Measurements from ENCODE around the gene SIAE.
A peak's percentile ranks its signal among the peaks of the same experiment; 100 is the strongest.
"Not testable (repeated sequence)": the region's sequence is repeated elsewhere in the genome, so short reads cannot be mapped to it uniquely, and the experiment has no call there.

SIAE gene

DNA sequence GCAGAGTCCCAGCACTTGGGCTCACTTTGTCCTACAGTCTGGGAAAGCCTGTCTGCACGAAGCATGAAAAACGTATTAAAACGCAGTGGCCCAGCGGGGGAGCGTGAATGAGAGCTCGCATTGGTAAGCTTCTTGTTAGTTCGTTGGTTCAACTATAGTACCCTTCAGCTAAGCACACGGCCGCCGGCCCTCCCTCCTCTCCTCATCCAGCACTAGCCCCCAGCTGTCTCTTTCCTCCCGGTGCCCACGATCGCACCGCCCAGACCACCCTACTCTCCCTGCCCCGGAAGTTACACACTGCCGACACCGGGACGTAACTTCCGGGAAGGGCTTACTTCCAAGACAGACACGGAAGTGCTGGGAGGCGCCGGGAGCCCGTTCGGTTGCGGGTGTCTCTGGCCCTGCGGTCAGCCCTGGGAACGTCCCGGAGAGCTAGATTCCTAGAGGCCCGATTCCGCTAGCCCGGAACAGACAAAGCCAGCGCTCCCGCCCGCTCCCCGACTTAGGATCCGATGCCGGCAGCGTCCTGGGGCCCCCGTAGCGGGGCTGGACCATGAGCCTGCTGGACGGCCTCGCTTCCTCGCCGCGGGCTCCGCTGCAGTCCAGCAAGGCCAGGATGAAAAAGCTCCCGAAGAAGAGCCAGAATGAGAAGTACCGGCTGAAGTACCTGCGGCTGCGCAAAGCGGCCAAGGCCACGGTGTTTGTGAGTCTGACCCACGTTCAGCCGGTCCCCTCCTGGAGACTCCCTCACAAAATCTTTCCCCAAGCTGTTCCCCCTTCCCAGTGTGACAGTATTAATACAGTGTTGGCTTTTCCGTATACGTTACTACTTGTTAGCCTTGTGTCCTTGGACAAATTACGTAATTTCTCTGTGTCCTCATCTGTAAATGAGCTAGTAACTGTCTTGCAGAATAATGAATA, 50.7 kb downstream of the SIAE start, which contains the start of gene TBRG1:
Gene TBRG1, plus strand, starts transcription at position 334 of the 921 bp plus-strand sequence. Its CDS starts 220 bp downstream, at position 554.
- peak; percentile 83 for DNase-seq (ENCODE audit: low read depth)

DNA sequence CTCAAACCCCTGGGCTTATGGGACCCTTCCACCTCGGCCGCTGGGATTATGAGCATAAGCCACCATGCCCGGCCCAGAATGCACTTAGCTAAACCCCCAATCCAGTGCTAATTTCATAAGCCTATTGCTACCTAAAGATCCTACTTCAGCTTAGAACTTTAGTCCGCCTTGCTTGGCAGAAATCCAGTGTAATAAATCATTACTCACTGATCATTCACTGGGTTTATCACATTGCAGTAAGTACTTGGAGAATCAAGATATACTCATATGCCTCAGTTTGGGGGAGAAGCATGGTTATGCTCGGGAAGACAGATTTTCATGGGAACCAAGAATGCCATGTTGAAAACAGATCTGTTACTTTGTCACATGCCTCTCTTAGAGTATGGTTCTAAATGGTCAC, 54.7 kb downstream of the SIAE start:
- no peak for DNase-seq (ENCODE audit: low read depth)

DNA sequence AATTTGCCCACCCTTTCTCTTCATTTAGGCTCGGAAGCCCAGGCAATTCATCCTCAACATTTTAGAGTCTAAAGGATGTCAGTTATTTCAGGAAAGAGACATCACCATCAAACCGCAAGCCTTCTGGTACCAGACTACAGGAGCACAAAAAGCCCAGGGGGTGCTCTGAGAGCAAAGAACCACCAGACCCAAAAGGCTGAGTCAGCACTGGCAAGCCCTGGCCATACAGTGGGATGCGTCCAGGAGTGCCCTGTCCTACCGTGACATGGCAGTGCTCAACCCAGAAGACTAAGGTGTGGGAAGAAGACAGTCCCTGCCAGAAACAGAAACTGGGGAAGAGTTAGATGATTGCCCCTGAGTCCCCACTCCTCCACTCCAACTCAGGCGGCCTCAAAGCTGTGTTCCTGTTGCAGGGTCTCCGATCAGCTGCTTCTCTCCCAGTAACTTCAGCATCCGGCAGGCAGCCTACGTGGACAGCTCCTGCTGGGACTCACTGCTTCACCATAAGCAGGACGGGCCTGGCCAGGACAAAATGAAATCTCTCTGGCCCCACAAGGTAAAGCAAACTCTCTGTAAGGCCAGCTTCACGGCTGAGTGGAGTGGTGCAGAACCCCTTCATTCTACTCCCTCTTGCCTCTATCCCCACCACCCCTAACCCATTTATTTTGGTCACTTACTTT, 60.8 kb downstream of the SIAE start:
- no peak for DNase-seq (ENCODE audit: low read depth)

DNA sequence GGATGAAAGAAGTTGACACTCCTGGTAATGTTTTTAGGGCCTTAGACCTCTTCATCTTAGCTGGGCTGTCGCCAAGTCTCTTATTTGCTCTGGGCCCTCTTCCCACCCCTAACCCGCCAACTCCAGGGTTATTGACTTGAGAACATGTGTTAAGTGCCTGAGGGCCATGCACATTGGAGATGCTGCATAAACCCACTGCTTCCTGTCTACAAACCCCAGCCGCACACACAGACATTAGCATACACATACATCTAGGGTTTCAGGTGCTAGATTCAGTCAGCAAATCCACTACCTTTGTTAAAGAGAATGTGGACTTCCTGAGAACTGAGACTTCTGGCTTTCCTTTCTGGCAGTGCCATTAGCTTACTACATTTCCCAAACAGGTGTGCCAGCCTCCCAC, 61.5 kb downstream of the SIAE start:
- no peak for DNase-seq (ENCODE audit: low read depth)

DNA sequence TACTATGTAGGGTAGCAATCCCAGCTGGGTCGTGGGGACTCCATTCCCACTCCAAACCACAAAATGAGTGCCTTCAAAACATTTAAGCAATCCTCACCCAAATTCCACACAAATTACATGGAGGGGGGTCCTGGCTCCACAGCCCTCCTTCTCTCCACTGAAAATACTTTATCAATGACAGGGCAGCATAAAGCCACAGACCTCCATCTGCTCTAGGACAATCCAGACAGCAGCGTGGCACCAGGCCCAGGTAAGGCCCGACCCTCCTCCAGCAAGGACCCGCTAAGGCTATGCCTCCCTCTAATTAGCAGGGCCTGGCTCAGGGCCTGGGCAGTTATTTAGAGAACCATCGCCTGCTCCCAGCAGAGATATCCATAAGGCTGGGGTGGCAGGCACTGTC, 62.5 kb downstream of the SIAE start, which contains the start of gene PANX3:
Gene PANX3, plus strand, starts transcription at position 365 of the 400 bp plus-strand sequence. CDS start 129 bp downstream, outside the sequence.
- no peak for DNase-seq (ENCODE audit: low read depth)

DNA sequence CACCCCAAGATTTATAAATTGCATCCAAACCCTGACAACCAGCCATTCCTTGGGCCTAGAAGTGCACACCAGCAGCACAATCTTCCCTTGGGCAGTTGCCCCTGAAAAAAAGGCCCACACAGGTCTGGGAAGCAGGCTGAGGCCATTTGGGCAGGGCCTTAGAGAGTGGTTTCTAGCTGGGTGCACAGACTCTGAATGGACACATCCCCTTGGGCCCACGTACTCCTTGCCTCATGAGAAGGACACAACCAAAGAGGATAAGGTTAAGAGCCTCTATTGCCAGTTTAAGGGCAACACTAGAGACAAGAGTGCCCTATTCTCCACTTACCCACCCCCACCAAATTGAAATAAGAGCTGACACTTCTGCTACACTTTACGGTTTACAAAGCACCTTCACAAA, 63.2 kb downstream of the SIAE start:
- DNase-seq (ENCODE audit: low read depth): no peak

DNA sequence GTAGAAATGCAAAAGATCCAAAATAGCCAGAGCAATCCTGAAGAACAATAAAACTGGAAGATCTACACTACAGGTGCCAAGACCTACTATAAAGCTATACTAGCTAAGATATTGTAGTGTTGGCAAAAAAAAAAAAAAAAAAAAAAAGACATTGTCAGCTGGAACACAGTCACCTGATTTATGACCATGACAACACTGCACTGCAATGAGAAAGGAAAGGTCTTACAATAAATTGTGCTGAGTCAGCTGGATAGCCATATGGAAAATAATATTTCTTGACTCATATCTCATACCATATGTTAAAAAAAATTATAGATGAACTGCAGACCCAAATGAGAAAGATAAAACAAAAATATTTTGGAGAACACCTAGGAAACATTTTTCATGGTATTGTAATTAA, 65.4 kb downstream of the SIAE start:
- no peak for DNase-seq (ENCODE audit: low read depth)

DNA sequence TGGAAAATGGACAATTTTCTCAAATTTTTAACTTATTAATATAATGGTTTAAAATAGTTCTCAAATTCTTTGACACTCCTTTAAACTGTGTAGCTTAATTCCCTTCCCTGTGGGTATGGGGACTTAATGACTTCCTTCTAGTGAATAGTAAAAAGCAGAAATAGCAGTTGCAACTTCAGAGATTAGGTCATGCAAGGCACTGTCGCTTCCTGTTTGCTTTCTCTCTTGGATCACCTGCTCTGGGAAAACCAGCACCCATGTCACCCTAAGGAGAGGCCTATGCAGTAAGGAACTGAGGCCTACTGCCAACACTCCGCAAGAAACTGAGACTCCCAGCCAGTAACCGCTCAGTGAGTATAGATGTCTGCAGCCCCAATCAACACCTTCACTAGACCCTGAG, 67.8 kb downstream of the SIAE start:
- no peak for DNase-seq (ENCODE audit: low read depth)

DNA sequence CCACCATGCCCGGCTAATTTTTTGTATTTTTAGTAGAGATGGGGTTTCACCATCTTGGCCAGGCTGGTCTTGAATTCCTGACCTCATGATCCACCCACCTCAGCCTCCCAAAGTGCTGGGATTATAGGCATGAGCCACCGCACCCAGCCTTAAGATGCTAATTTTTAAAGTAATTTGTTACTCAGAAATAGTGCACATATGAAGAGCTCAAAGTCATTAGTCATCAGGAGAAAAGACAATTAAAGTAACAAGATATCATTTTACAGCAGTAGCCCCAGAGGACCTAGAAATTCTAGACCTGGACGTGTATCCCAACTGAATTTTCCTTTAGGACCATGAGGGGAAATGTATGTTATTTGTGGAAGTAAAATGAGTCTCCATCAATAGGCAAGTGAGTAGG, 70.8 kb downstream of the SIAE start:
- DNase-seq (ENCODE audit: low read depth): not testable (repeated sequence)

DNA sequence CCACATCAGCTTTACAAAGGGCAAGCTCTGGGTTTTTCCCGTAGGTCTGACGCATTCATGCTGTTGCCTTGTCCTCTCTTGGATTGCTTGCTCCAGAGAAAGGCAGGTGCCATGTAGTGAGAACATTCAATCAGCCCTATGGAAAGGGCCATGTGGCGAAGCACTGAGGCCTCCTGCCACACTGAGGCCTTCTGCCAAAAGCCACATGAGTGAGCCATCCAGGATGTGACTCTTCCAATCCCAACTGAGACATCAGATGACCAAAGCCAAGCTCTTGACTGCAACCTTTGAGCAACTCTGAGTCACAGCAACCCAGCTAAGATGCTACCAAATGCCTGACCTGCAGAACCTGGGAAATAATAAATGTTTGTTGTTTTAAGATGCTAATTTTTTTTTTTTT, 71.3 kb downstream of the SIAE start:
- no peak for DNase-seq (ENCODE audit: low read depth)

DNA sequence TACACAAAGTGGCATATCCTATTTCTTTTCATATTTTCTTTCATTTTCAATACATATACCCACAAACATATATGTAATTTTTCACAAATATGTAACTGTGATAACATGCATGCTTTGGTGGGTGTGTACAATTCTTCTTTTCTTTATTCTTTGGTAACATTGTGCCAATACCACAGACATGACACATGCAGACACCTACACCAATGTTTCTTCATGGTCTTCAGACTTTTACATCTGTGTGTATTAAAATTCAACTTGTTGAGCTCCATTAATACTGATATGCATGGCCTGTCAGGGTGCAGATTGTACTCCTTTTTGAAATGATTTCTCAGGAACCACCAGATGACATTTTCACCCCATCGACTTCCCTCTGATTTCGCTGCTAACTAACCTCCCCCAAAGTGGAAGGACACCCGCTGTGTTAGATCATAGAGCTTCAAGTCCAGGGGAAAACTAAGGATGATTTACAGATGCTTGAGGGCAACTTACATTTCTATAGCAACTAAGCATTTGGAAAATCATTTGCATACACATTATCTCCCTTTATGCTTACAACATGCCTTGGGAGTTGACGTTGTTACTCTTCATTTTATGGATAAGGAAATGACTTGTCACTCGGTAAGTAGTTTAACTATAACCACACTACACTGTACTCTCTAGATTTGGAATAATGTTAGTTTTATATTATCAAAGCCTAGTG, 72.8 kb downstream of the SIAE start:
- DNase-seq (ENCODE audit: low read depth): no peak

DNA sequence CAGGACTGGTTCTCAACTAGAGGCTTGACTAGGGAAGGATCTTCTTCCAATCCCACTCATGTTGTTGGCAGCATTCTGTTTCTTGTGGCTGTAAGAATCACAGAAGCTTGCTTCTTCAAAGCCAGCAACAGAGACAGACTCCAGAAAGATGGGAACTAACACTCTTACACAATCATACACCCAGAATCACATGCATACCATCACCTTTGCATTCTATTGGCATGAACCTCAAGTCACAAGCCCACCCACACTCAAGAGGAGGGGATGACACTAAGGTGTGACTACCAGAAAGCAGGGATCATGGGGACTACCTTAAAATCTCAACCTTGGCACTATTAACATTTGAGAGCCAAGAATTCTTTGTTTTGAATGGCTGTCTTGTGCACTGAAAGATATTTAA, 75.9 kb downstream of the SIAE start:
- DNase-seq (ENCODE audit: low read depth): no peak

DNA sequence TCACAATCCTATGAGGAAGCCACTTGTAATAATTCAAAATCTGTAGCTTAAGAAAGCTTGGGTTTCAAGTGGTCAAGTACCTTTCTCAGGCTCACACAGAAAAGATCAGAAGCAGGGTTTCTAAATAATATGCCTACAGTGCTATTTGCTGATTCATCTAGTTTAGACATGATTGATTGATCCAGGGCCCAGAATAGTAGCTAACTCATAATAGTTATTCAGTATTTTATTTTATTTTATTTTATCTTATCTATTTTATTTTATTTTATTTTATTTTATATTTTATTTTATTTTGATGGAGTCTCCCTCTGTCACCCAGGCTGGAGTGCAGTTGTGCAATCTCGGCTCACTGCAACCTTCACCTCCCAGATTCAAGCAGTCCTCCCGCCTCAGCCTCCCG, 78.2 kb downstream of the SIAE start:
- no peak for DNase-seq (ENCODE audit: low read depth)

DNA sequence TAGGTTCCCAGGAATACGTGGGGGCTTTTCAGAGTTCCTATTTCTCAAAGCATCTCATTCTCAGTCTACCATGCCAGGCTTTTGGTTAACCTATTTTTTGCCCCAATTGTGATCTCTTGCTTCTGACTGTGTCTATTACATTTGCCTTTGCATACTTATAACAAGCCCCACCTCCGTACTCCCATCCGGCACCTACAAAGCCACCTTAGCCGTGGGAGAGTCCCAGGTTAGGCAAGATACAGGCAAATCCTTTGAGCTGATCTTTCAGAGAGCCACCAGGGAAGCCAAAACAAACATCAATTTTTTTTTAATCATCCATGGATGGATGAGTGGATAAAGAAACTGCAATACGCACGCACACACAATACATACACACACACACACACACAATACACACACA, 80.9 kb downstream of the SIAE start:
- no peak for DNase-seq (ENCODE audit: low read depth)

DNA sequence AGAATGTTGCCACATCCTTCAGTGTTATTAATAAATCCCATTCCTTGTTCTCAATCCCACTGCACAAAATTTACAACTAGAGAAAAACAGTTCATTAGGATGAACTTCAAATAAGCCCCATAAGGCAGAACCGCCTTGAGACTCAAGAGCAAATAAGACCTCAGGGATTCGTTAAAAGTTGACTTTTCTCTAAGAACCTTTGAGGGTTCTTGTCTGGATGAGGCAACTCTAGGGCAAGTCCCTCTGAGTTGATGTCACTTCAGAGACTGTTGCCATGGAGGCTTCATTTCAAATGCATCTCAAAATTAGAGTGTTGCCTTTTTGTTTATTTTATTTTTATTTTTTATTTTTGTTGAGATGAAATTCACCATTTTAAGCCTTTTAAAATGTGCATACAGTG, 82.1 kb downstream of the SIAE start:
- no peak for DNase-seq (ENCODE audit: low read depth)

DNA sequence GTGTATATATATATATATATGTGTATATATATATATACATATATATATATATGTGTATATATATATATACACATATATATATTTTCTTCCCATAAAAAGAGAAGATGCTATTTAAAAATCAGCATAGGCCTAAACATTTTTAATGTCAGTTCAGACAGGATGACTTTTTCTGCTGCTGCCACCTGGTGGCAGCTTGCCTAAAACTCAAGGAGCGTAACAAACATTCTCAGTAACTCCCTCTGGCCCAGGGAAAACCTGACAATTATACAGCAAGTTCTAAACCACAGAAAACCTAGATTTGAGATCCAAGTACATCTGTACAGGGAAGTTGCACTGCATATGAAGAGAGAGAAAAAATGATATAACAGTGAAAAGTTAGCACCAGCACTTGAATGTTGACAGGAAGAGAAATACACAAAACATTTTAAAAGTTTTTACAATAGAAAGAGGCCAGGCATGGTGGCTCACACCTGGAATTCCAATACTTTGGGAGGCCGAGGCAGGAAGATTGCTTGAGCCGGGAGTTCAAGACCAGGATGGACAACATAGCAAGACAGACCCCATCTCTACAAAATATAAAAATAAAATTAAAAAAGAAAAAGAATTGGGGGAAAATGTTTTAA, 87.2 kb downstream of the SIAE start:
- no peak for DNase-seq (ENCODE audit: low read depth)

DNA sequence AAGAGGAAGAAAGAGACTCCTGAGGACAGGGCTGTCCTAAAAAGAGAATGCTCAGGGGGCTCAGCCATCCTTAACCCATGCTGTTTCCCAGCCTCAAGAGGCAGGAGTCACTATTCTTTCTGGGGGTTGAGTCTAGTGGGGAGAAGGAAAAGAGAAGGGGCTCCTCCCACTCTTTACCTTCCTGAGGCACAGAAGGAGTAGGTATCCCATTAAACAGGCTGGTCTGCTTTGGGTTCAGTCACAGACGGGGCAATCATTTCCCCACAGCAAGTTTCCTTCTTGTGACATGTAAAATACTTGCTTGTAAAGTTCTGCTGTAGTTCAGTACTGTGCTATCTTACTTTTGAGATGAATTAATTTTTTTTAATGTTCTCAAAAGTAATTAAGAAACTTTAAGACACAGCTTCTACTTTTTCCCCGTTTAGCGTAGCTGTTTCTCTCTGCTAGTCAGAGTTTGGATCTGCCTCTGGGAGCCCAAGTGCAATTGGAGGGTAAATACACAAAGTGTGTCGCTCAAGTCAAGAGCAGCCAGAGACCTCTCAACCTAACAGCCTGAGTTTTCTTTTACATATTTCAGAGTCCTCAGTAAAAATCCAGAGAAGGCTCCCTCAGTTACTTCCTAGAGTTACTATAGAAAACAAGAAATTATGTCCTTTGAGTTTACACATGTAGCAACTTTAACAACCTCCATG, 88.7 kb downstream of the SIAE start:
- DNase-seq (ENCODE audit: low read depth): no peak

DNA sequence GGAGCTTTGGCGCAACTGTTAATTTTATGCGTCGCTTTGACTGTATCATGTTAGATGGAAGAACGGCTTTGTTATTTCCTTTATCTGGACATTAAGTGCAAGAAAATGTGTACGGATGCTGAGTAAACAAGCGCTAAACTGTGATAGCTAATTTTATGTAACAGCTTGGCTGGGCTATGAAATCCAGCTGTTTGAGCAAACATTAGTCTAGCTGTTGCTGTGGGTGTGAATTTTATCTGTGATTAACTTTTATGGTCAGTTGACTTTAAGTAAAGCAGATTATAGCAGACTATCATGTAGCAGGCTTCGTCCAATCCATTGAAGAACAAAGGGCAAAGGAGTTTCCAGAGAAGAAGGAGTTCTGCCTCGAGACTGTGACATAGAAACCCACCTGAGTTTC, 89.8 kb downstream of the SIAE start:
- DNase-seq (ENCODE audit: low read depth): no peak
